Measurements from ENCODE around the gene PKNOX2. TPM values are rescaled to one million over a fixed set of nuclear protein-coding genes. Genes with fewer than 3 reads are reported as not detected.

Gene PKNOX2
- polyA plus RNA-seq, 1 experiment = 0.02 TPM

DNA sequence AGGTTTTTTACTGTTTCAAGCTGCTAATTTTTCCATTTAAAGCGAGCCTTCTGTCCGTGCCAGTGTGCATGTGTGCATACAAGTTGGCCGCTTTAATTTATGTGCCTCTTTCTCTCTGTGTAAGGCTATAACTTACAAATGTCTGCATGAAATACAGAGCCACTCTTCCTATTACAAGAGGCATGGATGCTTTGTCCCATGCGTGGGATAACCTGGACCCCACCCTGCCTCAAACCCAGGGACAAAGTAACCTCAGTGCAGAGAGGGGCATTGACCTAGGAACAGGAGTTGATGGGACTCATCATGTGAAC lies 28.8 kb downstream of the PKNOX2 start:
- ChIA-PET POLR2A (no interaction called here), CTCF (no interaction called here)
- TF ChIP-seq, protein P1, sequence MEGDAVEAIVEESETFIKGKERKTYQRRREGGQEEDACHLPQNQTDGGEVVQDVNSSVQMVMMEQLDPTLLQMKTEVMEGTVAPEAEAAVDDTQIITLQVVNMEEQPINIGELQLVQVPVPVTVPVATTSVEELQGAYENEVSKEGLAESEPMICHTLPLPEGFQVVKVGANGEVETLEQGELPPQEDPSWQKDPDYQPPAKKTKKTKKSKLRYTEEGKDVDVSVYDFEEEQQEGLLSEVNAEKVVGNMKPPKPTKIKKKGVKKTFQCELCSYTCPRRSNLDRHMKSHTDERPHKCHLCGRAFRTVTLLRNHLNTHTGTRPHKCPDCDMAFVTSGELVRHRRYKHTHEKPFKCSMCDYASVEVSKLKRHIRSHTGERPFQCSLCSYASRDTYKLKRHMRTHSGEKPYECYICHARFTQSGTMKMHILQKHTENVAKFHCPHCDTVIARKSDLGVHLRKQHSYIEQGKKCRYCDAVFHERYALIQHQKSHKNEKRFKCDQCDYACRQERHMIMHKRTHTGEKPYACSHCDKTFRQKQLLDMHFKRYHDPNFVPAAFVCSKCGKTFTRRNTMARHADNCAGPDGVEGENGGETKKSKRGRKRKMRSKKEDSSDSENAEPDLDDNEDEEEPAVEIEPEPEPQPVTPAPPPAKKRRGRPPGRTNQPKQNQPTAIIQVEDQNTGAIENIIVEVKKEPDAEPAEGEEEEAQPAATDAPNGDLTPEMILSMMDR (IDR thresholded peaks at IDR 0.05; ENCODE audit: insufficient read depth, low read depth, low read length) = no peak
- no peak for DNase-seq (ENCODE audit: low read depth)
- H3K4me3 ChIP-seq (ENCODE audit: low read depth, low read length) = no peak overlapping the region
- H3K36me3 ChIP-seq (ENCODE audit: control insufficient read depth, insufficient read depth, low read length) = no peaks in the 10 kb centered on the region
- peaks cover 13% of the 10 kb centered on the region for H3K27me3 ChIP-seq (ENCODE audit: control insufficient read depth, insufficient read depth, low read length)

- POLR2A ChIA-PET = no interaction called here
- Histone ChIP-seq H3K27me3 (ENCODE audit: control insufficient read depth, insufficient read depth, low read length) (peaks cover 11% of the 10 kb centered on the region), H3K4me3 (ENCODE audit: low read depth, low read length) (no peak overlapping the region), H3K36me3 (ENCODE audit: control insufficient read depth, insufficient read depth, low read length) (no peaks in the 10 kb centered on the region)
- DNase-seq (ENCODE audit: low read depth) = no peak
- TF ChIP-seq, protein P1 (IDR thresholded peaks at IDR 0.05; ENCODE audit: insufficient read depth, low read depth, low read length) = no peak
- CTCF ChIA-PET = interaction anchor here (1.2 kb wide), 1 partner anchor 152 kb away, joined by 3 read pairs; no protein-coding TSS in a partner anchor
Observed at GRCh38 chr11:125193841-125194240, 29.3 kb downstream of the PKNOX2 start.

DNA sequence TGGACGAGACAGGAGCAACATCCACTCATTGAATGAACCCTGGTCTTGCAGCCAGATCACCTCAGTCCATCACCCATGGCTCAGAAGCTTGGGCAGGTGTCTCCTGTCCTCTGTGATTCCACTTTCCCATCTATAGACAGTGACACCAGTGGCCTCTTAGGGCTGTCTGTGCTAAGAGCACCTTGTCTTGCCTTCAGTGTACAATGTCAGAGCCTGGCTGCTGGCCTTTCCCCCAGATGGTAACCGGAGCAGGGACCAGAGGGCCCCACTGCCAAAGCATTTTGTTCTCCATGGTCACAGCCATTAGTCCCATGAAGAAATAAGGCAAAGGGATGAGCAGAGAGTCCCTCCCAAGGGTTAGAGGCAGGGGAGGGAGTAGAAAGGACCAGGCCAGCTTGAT lies 35.4 kb downstream of the PKNOX2 start:
- TF ChIP-seq, protein P1 (IDR thresholded peaks at IDR 0.05; ENCODE audit: insufficient read depth, low read depth, low read length) = no peak
- CTCF ChIA-PET = no interaction called here
- Histone ChIP-seq H3K27me3 (ENCODE audit: control insufficient read depth, insufficient read depth, low read length) (peaks cover 6% of the 10 kb centered on the region), H3K4me3 (ENCODE audit: low read depth, low read length) (no peak overlapping the region), H3K36me3 (ENCODE audit: control insufficient read depth, insufficient read depth, low read length) (no peaks in the 10 kb centered on the region)
- POLR2A ChIA-PET = no interaction called here
- DNase-seq (ENCODE audit: low read depth) = no peak

DNA sequence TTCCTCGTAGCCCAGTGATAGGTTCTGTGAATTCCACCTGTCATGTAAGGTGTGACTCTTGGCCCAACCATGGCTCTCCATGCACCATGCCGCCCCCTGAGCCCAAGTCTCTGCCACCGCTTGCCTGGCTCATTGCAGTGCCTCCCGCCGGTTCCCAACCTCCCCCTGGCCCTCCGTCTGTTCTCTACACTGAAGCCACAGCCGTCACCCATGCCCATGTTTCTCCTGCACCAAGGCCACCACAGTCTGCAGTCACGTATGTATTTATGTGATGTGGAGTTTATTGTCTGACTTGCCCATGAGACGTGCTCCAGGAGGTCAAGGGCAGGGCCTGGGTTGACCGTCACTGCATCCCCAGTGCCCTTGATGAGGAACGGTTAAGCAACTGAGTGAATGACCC lies 35.9 kb downstream of the PKNOX2 start:
- Histone ChIP-seq H3K27me3 (ENCODE audit: control insufficient read depth, insufficient read depth, low read length) (peaks cover 6% of the 10 kb centered on the region), H3K36me3 (ENCODE audit: control insufficient read depth, insufficient read depth, low read length) (no peaks in the 10 kb centered on the region), H3K4me3 (ENCODE audit: low read depth, low read length) (no peak overlapping the region)
- POLR2A ChIA-PET = interaction anchor here (0.6 kb wide), 1 partner anchor 111 kb away, joined by 3 read pairs; no protein-coding TSS in a partner anchor
- TF ChIP-seq, protein P1 (IDR thresholded peaks at IDR 0.05; ENCODE audit: insufficient read depth, low read depth, low read length) = no peak
- DNase-seq (ENCODE audit: low read depth) = no peak
- CTCF ChIA-PET = no interaction called here

DNA sequence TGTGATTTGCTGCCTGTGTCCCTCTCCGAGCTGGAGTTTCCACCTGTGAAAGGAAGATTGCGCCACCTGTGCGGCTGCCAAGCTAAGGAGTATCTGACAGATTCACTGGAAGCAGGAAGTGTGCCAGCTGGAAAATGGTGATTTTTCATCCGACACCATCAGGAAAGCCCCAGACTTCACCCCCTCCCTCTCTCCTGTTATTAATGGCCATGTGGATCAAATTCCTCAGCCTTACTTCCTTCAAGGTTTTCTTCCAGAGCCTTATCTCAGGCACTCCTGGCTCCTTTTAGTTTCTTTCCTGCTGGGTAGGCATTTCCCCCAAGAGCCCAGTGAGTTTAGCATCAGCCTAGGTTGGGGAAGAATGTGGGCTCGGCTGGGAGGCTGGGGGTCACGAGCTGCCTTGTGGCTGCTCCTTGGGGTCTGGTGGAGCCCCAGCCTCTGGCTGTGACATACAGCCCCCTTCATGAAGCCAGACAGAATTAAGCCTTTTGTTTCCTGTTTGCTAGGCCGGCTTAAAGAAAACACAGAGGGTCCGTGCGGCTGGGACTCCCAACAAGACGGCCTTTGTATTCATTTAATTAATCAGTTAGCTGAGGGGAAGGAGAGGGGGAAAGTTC lies 37.1 kb downstream of the PKNOX2 start:
- ChIA-PET POLR2A (no interaction called here), CTCF (no interaction called here)
- TF ChIP-seq, protein P1 (IDR thresholded peaks at IDR 0.05; ENCODE audit: insufficient read depth, low read depth, low read length) = no peak
- Histone ChIP-seq H3K27me3 (ENCODE audit: control insufficient read depth, insufficient read depth, low read length) (peaks cover 5% of the 10 kb centered on the region), H3K36me3 (ENCODE audit: control insufficient read depth, insufficient read depth, low read length) (no peaks in the 10 kb centered on the region), H3K4me3 (ENCODE audit: low read depth, low read length) (no peak overlapping the region)
- no peak for DNase-seq (ENCODE audit: low read depth)

Data from BJ (cell line).